GM18861 (cell line): ENCODE measurements around the gene UTP25.

Experiments used
- ATAC-seq: cut with Tn5 transposase; IDR thresholded peaks from one replicate; pipeline ENCODE4 v1.9.1; 2021; ENCODE audit not compliant: unreplicated experiment

Gene UTP25

DNA sequence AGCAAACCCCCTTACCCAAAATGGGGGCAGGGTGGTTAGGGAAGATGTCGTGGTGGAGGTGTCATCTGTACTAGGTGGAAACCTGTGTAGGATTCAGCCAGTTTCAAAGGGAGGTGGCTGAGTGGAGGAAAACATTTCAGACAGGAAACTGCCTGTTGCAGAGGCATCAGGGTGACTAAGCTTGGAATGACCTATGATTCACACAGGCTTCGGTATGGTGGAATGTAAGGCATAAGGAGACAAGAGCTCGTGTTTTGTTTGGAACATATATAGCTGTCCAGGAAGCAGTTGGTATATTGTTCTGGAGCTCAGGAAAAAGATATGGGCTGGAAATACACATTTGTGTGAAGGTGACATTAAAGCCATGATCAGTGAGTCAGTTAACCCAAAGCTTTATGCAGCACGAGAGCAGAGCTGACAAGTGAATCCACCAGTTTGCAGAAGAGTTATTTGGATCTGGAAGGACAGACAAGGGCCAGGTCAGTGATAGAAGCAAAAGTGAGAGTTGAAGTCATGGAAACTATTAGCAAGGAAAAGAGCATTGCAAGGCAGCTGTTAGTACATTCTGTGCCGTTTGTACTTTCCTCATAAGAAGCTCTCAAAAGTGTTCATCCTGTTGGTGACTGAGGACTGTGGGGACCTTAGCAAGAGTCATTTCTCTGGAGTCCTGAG is 12.2 kb downstream of the UTP25 start:
- ATAC-seq = no peak

DNA sequence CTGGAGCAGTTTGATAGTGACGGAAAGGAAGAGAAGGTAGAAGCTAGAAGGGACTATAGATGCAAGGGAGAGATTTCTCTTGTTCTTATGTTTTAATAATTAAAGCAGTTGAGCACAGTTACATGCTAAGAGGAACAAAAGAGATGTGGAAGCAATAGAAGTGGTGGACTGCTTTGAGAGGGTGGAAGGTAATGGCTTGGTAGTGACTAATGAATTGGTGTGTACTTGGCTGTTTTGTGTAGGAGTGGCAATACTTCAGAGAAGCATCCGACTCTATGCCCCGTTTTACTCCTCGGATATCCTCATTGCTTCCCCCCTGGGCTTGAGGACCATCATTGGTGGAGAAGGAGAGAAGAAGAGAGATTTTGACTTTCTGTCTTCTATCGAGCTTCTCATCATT is 12.8 kb downstream of the UTP25 start:
- ATAC-seq = no peak

DNA sequence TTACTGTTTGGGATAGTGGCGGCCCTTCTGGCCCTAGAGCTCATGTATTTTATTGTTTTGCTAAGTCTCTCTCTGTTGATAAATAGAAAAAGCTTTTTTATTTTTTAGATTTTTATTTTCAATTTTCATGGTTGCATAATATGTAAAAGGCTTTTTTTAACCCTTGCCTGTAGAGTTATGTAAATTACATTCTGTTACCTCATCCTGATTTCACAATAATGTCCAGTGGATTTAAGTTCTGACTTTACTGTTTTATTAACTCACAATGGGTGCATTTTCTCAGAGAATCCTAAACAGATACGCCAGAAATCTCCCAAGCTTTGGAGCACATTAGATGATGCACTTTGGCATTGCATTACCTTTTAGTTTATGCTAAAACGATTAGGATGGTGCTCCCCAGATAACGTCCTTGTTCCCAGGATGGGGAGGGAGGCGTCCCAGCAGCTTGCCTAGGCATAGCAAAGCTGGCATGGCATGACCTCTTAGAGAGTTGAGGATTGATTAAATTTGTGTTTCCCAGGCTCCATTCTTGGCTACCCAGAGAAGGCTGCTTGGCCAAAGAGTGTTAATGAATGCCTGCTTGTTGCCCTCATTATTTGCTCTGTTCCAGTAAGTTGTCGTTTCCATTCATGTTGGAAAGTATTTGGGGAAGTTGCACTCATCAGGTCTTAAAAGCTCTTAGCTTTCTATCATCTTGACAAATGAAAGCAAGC is 17.1 kb downstream of the UTP25 start:
- ATAC-seq = no peak

DNA sequence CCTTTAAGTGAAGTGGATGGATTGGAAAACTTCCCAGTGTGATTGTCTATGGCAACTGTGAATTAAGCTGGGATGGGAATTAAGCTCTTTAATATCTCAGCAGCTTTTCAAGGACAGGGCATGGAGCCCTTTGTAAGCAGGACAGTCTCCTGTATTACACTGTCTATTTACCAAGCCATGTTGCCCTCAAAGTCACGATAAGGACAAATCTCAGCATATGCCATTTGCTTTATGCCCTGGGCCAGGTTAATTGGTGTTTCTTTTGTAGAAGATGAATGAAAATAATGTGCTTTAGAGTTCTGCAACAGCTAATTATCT is 17.6 kb downstream of the UTP25 start:
- ATAC-seq = no peak

DNA sequence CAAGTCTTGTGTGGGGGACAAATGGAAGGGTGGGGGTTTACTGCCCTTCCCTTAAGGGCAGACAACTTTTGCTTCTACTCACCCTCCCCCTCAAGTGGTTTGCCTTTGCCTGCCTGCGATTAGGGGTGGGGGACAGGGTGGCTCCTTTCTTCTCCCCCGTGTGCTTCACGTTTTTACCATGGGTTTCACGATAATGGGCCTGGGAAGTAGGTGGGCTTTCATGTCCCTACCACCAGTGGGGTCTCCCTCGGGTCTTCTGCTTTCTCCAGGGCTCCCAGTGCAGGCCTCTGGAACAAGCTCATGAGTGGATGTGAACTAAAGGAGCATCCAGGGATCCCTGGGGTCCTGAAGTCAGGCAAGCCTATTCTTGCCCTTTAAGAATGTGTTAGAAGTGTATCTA is 21.6 kb downstream of the UTP25 start:
- ATAC-seq = no peak

DNA sequence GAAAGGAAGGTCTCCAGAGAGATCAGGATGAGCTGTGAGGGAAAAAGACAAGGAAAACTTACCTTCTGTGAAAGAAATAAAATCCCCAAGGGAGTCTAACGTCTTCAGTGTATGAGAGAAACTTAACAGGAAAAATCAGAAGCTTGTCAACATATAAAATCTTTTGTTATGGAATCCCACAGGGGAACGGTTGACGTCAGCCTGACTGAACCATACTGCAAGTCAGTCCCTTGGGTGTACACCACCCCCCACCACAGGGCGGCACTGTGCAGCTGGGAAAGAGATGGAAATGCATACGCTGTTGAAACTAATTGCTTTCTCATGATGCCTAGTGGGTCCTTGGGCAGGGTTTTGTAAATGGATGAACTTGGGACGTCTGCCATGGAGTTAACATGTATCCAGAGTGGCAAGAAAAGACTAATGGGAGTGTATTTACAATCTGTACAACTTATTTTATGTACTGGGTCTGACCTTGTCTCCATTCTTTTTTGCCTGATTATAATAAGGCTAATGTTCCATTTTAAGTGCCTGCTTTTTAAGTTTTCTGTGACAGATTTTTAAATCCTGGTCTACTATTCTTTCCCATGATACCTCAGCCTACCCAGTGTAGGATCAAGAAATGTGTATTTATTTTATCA is 22.7 kb downstream of the UTP25 start:
- ATAC-seq = no peak

DNA sequence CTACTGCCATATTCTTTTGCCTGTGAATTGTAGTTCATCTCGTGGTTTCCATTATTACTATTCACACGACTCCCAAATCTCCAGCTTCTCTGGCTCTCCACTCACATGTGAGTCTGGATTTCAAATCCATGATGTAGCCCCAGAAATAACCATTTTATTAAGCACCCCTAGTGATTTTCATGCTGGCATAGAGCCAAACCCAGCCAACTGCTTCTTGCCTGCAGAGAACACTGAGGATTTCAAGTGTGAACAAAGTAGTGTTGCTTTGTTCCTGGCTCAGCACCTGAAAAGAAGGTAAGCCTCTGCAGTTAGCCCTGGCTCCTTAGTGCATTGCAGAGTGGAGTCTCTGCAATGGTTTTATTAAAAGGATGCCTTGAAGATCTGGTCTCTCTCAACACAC is 25.9 kb downstream of the UTP25 start:
- no peak for ATAC-seq

DNA sequence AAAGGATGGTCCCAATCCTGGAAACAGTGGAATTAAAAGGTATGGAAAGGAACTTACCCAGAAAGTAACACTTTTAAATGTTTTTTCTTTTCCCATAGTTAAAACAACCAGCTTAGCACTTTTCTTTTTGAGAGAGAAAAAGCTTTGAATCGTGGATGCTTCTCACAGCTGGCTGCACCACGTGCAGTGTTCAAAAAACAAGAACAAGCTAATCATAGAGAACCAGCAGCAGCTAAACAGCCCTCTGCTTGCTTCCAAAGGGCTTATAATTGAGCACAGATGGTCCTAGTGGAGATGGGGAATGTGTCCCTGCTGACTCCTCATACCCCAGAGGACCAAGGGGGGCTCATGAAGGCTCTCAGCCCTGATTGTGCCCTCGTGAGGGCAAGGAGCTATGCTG is 26.4 kb downstream of the UTP25 start:
- ATAC-seq = no peak

DNA sequence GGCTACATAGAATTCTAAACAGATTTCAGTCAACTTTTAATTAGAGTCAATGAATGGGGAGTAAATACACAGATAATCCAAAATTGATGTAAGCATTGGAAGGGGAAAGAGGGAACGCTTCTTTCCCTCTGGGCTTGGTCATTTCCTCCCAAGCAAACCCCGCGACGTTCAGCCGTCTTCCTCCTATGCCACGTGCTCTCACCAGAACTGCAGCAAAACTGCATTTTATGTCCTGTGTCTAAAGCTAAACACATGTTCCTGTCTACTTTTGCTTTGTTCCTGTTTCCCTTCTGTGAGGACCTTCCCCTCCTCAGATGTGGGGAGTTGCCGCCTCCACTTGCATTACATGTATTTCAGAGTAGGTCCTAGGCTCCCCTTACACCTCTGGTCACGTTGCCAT is 27.2 kb downstream of the UTP25 start:
- ATAC-seq = no peak

DNA sequence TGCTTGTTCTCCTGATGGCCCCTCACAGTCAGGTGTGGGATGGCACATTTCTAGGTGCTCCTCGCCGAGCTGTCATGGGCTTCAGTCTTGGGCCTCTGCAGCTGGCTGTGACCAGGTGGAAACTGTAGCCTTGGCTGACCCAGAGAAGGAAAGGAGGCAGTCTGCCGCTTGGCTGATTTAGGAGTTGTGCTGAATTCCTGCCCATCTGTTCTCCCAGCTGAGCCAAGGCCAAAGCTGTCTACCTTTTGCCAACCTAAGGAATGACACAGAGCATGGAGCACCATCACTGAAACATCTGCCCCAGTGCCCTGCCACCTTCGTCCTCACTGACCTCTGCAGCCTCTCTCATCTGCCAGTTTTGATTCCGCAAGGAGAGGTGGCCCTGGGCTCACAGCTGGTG is 27.9 kb downstream of the UTP25 start:
- no peak for ATAC-seq

DNA sequence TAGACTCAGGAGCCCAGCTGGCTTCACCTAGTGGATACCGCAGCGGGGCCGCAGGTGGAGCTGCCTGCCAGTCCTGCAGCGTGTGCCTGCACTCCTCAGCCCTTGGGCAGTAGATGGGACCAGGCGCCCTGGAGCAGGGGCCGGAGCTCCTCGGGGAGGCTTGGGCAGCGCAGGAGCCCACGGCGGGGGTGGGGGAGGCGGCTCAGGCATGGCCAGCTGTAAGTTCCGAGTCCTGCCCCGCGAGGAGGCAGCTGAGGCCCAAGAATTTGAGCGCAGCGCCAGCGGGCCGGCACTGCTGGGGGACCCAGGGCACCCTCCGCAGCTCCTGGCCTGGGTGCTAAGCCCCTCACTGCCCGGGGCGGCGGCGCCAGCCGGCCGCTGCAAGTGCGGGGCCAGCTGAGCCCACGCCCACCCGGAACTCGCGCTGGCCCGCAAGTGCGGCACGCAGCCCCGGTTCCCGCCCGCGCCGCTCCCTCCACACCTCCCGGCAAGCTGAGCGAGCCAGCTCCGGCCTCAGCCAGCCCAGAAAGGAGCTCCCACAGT is 30.9 kb downstream of the UTP25 start:
- no peak for ATAC-seq

DNA sequence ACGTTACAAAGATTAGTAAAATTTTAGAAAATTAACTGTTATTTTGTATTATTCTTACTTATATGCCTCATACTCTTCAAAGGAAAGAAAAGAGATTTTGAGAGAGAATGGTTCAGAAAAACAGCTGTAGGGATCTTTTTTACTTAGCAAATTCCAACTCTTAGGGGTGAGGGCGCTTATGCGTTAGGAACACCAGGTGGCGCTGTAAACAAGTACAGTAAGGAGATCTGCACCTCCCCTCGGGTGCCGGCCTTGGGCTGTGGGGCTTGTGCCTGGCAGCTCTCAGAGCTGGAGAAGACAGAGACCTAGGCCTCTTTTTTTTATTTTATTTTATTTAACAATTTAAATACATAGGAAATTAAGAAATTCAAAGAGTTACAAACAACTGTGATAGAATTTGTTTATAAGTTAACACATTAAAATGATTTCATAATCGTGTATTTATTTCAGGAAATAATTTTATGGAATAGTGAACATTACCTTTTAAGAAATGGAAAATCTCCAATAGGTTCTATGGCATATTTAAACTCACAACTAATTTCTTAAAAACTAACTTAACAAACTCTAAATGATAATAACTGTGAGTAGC is 32.6 kb downstream of the UTP25 start:
- peak; percentile 94 for ATAC-seq

DNA sequence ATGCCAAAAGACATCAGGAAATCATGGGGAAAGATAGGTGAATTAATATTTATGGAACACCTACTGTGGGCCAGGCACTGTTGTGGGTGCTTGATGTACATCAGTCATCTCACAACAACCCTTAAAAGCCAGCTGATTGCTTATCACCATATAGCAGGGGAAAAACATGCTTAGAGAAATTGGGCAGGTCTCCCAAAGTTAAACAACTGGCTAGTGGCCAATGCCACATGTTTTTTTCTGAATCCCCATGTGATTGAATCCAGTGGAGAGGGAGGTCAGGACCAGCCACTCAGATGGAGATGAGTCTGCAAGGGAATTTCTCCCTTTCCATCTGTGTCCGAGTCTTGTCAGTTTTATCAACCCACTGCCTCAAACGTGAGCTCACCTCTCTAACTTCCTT is 33.5 kb downstream of the UTP25 start:
- no peak for ATAC-seq

DNA sequence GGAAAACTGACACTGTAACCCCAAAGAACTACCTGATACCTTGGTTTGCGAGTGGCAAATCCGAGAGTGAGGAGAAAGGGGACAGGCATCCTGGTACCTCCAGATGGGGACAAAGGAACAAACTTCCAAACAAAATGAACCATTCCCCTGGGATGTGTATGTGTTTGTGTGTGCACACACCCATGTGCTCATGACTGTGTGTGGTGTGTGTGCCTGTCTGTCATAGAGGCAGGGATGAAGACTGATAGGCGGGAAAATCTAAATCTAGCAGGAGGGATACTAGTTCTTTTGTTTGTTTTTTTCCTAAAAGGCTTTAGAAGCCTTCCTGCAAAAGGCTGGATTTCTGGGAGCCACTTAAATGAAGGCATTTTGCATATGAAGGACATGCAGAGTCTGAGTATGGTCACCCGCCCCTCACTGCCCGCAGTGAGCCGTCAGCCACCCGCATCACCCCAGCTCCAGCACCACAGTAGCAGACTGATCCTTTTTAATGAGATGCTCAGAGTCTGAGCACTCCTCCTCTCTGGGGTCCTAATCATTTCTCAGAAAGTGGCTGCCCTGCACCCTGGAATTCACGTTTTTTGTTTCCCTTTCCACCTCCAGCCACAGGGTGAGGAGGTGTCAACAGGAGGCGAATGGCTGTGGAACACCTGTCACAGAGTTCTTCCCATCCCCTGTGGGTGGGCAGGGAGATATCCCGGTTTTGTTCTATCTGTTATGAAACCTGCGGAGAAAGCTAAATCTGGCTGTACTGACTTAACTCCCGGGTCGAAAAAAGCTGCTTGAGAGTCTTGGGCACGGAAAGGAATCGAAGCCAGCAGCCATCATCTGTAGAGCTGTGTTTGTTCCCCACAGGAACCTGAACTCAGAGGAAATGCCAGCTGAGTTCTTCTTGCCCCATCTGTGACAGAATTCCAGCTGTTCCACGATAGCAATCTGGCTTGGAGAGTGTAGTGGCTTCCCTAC is 34.9 kb downstream of the UTP25 start:
- no peak for ATAC-seq

DNA sequence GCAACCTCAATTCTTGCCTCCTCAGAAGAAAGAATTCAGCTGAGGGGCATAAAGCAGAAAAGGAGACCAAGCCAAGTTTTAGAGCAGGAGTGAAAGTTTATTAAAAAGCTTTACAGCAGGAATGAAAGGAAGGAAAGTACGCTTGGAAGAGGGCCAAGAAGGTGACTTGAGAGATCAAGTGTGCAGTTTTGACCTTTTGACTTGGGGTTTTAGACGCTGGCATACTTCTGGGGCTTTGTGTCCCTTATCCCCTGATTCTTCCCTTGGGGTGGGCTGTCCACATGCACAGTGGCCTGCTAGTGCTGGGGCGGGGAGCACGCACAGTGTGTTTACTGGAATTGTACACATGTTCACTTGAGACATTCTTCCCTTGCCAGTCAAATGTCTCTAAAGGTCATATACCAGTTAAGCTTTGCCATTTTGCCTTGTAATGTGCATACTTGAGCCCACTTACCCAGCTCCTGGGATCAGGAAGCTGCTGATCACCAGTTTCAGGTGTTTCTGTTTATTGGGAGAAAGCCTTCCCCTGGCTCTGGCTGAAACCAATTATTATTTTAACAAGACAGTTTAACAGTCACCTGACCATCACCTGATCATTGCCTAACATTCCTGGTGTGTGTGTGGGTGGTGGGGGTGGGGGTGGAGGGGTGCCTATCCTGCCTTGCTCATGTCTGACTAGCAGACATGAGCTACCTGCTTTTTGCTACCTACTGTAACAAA is 36.2 kb downstream of the UTP25 start:
- no peak for ATAC-seq

DNA sequence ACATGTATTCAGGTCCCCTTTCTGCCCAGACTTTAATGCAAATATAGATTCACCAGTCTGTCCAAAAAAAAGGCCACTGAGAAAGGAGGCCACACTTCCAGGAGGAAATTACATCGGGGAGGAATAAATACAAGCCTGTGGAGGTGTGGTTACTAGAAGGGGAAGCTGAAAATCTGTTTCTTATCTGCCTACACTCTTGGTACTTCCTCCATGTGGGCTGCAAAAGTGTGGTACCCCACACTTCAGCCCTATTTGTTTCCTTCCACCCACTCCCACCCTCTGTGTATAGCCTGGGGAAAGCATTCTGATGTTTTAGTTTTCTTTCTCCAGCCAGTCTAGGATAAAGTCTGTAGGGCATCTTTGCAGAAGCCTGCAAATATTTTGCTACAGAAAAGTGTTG is 38.4 kb downstream of the UTP25 start:
- ATAC-seq = no peak

DNA sequence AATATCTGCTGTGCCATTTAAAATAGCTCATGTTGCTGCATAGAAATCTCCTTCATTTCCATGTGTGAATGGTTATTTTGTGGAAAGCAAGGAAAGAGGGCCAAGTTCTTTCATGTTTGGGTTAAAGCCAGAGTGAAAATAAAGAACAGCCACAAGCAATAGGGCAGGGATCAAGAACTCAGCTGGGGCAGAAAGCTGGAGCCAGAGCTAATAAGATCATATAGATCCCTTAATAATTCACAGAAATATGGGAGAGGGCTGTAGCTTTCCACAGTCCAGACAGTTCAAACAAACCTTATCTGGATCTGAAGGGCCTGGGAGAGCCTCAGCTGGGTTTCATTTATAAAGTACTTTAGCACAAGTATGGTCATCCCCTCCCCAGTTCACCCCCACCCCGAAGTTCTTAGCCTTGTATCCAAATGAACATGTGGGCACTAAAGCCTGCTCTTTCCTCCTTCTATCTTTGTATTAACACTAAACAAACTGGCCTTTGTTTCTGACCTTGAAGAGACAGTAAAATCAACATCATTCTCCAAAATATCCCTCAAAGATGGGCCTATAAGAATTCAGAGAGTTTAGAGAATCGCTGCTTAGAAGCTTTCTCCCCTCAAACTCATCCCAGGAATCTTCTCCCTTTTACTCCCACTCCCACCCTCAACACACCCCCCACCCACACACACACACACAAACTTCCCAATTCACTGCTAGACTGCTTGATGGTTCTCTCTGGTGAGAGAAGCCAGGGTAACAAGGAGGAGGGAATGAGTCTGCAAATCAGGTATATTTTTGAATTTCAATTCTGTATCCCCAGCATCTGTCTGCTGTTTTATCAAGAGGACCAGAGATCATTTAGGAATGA is 41.7 kb downstream of the UTP25 start:
- no peak for ATAC-seq

DNA sequence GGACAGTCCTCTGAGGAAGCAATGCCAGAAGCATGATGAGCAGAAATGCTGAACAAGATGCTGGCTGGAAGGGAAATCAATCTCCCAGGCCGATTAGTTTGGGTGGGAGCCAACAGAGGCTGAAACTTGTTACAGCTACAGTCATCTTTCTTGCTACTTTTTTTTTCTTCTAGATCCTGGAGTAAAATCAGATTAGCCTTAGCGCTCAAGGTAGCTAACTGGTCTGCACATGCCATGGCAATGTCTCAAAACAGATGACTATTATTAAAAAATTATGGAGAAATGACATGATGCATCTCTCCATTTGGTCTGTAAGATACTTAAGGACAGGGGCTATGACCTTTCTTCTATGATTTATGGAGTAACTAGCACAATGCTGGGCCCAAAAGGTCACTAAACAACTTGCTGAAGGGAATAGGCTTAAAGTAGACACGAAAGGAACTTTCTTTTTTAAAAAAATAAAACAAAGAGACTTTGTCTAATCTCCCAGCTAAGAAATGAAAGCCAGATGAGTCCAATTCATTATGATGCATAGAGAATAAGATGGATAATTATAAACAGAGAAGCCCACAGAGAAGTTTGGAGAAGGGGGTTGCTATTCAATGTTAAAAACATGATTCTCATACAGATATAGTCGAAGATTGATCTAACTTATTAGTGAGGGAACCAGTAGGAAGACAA is 42.5 kb downstream of the UTP25 start:
- ATAC-seq = no peak

DNA sequence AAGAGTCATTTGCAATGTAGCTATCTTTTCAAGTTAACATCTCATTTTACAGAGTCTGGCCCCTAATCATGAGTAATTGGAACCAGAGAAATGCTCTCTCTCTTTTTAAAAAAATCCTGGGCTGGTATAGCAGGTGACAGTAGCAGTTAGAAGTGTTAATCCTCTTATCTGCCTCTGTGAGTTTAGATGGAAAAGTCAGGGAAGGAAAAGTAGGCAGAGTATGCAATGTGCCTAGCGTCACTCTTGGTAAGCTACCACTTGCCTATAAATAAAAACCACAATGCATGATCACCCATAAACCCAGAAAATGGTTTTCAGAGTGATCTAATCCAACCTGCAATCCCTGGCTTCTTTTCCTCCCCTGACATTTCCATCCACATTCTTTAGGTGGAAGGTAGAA is 43.2 kb downstream of the UTP25 start:
- no peak for ATAC-seq
